Measurements from ENCODE around the gene RABEP1.
A peak's percentile ranks its signal among the peaks of the same experiment; 100 is the strongest.

RABEP1 gene

GRCh38 chr17:5365831-5366230 is 83.7 kb downstream of the RABEP1 start:
- DNase-seq, result no peak

- no peak for DNase-seq
Measured at GRCh38 chr17:5370411-5370810, 88.3 kb downstream of the RABEP1 start.

DNA sequence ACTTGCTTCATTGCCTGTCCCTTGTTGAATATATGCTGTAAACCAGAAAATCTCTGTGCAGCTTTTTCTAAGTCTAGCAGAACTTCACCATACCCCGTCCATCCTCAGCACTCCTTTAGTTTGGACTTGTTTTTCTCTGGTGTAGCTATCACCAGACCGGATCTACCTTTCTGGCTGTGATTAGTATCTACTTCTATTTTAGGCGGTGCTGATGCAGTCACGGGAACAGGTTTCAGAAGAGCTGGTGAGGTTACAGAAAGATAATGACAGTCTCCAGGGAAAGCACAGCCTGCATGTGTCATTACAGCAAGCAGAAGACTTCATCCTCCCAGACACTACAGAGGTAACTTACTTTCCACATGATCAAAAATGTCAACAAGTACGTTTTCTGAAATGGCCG is 91.0 kb downstream of the RABEP1 start:
- no peak for DNase-seq

- DNase-seq, result no peak
Measured at GRCh38 chr17:5378566-5379207, 96.6 kb downstream of the RABEP1 start.

DNA sequence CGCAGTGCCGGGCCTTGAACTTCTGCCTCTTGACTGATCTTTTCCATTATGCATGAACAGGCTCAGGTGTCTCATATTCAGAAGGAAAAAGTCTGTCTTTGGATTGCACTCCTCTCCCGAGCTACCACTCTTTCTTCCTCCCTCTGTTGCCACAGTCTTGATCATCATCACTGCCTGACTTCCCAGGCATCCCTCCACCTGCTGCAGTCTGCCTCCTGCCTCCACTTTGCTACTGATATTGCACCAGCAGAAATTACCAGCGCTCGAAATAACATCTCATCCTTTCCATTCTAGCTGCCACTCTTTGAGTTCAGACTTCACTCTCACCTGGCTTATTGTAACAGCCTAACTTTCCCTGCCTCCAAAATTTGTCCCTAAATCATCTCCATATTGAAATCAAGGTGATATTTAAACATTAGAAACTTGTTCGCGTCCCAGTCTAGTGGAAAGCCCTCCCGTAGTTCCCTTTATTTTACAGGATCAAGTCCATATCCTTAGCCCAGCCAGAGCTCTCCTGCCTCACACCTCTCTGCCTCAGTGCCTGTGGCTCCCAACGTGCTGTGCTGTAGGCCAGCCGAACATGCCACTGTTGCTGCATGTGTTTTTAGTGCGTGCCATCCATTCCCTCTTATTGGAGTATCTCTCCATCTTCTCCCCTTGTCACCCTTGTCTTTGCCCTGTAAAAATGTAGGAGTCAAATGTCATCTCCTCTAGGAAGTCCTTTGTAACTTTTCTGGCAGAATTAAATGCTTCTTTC is 97.4 kb downstream of the RABEP1 start:
- DNase-seq, result no peak

- no peak for DNase-seq
Measured at GRCh38 chr17:5380491-5381135, 98.5 kb downstream of the RABEP1 start.

DNA sequence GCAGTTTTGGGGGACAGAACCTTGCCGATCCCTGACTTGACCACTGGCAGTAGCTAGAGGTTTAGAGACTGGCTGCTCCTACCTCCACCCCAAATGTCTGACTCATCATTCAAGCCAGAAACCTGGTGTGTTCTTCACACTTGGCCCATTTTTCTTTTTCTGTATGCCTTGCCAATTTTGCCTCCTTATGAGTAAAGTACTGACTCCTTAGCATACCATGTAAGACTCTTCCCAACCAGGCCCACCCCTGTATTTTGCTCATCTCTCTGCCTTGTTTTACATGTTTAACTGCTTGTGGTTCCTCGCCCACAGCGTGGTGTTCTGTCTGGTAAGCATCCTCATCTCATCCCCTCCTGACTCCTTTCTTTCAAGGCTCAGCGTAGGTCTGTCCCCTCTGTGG is 99.5 kb downstream of the RABEP1 start:
- no peak for DNase-seq

DNA sequence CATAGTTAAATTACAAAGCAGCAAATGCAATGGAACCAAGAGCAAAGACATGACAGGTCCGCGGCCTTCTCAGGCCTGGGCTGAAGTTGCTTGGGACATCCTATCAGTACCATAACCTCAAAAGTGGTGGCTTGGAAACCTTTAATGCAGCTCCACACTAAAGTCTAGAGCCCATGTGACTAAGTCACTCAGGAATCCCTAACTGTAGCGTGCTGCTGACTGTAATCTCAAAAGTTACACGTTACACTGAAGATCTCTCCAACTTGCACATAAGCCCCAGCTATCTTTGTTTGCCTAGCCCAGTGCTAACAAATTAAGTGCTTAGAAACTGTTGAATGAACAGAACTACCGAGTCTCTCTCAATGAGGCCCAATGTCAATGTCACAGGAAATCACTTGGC is 109.6 kb downstream of the RABEP1 start:
- DNase-seq, result no peak

DNA sequence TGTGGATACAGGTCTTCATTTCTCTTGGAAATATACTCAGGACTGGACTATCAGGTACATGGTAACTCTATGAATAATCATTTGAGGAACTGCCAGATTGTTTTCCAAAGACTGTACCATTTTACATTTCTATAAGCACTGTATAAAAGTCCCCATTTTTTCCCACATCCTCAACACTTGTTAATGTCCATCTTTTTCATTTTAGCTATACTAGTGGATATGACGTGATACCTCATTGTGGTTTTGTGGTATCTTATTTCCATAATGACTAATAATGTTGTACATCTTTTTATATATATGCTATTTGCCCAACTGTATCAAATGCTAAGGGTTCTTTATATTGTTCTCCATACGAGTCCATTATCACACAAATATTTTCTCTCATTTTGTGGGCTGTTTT is 114.5 kb downstream of the RABEP1 start:
- DNase-seq, result no peak

DNA sequence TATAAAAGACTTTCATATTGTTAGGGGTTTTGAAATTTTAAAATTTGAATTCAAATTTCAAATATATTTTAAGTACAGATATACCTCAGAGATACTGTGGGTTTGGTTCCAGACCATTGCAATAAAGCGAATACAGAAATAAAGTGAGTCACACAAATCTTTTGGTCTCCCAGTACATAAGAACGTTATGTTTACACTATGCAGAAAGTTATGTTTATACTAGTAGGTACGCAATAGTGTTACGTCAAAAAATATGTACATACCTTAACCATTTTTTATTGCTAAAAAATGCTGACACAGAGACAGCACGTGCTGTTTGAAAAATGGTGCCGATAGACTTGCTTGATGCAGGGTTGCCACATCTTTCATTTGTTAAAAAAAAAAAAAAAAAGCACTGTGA is 117.7 kb downstream of the RABEP1 start:
- DNase-seq, result no peak

GRCh38 chr17:5405400-5405799 is 123.3 kb downstream of the RABEP1 start:
- no peak for DNase-seq

DNA sequence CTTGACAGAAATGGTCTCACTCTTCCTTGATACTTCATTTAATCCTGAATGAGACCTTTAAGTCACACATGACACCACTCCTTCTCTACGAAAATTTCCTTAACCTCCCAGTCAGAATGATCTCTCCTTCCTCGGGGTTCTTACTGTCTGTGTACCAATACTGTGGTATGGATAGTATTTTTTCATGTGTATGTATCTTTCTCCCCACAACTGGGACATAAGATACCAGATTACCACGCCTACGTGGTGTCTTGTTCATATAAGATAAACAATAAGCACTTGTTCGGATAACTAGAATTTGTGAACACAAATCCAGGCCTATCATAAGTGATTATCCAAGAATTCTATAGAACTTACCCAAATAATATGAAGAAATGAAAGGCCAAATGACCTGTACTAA is 126.1 kb downstream of the RABEP1 start:
- DNase-seq, result peak; percentile 24

- DNase-seq, result no peak
Measured at GRCh38 chr17:5410594-5411272, 128.6 kb downstream of the RABEP1 start.

DNA sequence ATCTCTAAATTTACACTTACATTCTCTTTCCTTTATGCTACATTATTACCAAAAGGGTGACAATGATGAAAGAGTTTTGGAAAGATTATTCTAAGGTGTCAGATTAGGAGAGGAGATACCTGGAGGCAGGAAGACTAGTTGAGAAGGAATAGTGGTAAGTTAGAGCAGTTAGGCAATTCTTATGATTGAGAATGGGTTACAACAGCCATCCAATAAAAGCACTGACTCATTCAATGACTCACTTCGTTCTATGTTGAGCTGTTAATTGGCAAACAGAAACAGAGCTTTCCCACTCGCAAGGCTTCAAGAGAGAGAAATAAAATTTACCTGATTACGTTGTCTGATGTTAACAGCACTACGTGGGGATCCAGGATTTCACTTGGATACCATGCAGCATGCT is 131.6 kb downstream of the RABEP1 start:
- DNase-seq, result no peak

DNA sequence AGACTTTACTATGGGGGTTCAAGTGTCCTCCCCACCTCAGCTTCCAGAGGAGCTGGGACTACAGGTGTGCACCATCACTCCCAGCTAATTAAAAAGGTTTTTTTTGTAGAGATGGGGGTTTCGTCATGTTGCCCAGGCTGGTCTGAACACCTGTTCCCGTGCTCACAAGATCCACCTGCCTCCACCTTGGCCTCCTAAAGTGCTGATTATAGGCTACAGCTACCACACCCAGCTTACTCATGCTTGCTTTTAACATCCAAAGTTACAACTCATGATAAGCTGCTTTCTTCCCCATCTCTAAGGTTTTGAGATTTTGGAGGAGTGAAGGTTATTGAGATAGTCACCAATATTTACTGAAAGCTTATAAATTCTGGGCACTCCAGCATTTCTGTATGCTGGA is 134.8 kb downstream of the RABEP1 start:
- DNase-seq, result no peak

DNA sequence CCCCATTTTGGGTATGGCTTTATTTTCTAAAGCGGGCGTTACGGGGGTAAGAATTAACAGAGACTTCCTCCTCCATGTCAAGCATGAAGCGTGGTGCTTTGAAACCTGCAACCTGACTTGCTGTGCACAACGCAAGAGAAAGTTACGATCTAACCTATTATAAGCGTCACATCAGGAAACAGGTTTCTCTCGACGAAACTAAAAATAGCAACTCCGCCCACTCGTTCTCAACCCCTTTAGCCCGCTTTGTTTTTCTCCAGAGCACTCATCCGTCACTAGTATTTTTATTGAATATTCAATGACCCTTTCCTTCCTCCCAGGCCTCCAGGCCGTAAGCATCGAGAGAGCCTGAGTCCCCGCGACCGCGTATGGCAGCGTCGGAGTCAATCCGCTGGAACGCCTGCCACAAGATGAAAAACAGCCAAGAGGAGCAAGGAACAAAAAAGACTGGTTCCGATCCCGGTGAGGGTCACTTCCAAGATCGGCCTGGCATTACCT is 136.8 kb downstream of the RABEP1 start:
- peak; percentile 71 for DNase-seq

GRCh38 chr17:5419356-5419958 is 137.4 kb downstream of the RABEP1 start, which contains the start of gene NUP88:
NUP88 (minus strand) TSS chr17:5419662; CDS start chr17:5419650, 12 bp downstream.
- DNase-seq, result peak; percentile 99

DNA sequence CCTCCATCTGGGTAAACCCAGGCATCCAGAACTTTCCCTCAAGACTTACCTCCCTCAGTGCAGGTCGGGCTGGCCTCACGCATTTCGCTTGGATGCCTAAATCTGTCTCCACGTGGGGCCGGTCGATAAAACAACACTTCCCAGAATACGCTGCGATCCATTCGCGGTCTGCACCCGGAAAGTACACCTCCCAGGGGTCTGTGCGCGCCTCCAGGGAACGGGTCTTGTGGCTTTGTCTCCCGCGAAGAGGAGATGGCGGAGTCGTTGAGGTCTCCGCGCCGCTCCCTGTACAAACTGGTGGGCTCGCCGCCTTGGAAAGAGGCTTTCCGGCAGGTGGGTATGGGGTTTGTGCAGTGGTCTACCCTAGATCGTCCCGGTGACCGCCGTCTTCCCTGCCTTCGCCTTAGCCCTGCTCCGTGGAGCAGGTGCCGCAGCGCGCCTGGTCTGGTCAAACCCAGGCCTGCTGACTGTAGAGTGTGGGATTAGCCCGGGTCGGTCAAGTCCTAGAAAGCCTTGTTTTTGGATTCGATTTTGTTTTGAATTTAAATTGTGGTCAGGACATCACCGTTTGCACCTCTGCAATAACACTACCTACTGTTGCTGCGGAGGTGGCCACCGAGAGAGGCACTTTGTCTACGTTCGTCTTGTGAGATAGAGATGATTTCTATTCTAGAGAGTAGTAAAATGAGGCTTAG is 138.0 kb downstream of the RABEP1 start, which contains the start of gene RPAIN:
Gene RPAIN (plus strand): TSS at position 224 of the 695 bp plus-strand sequence. CDS start 29 bp downstream, at position 253.
- peak; percentile 97 for DNase-seq

GRCh38 chr17:5422505-5422904 is 140.4 kb downstream of the RABEP1 start:
- DNase-seq, result no peak

- no peak for DNase-seq
Measured at GRCh38 chr17:5424909-5425308, 142.8 kb downstream of the RABEP1 start.

GRCh38 chr17:5425826-5426225 is 143.7 kb downstream of the RABEP1 start:
- DNase-seq, result no peak

Measured in hematopoietic multipotent progenitor cell treated with erythropoietin and hydrocortisone succinate and interleukin-3 and kit ligand, for 4 days (in vitro differentiated cells).